Kidney (tissue), 14 donors: ENCODE data around the gene SULT1C2. TPM values are rescaled to one million over a fixed set of nuclear protein-coding genes. Genes with fewer than 3 reads are reported as not detected.

ENCODE experiments used
- DNase-seq, 5 donors: peaks; one replicate each; pipeline ENCODE4 v3.0.0-alpha.2; 2013 to 2020
- FAIRE-seq: peaks from 2 replicates; lab custom pipeline; 2012; peaks lifted over from hg19 to GRCh38; lab: Jason Lieb, UNC
- H3K27ac ChIP-seq, 2 donors: one replicate each; pipeline ENCODE4 v1.7.0; 2013; ENCODE audit warnings: low read depth in 2 of 2, low read length in 2 of 2, inconsistent platforms in 1 of 2
- H3K27me3 ChIP-seq: one replicate; pipeline ENCODE4 v1.7.1; 2013; ENCODE audit warnings: low read length, inconsistent platforms; ENCODE audit not compliant: control insufficient read depth, insufficient read depth
- H3K36me3 ChIP-seq, 3 donors: one replicate each; pipeline versions ENCODE4 v1.7.0 to v1.7.1; 2013; ENCODE audit warnings: low read length in 3 of 3, control low read depth in 1 of 3, inconsistent platforms in 1 of 3; ENCODE audit not compliant: insufficient read depth in 3 of 3, control insufficient read depth in 2 of 3
- H3K4me1 ChIP-seq, 3 donors: one replicate each; pipeline versions ENCODE4 v1.7.0 to v1.7.1; 2013; ENCODE audit warnings: low read length in 3 of 3, inconsistent platforms in 1 of 3, low read depth in 1 of 3; ENCODE audit not compliant: control insufficient read depth in 2 of 3, insufficient read depth in 2 of 3
- H3K4me3 ChIP-seq, 3 donors: one replicate each; pipeline versions ENCODE4 v1.7.0 to v1.8.1; 2013; ENCODE audit warnings: low read length in 3 of 3, control low read depth in 1 of 3, inconsistent platforms in 1 of 3
- H3K9ac ChIP-seq, 3 donors: one replicate each; pipeline versions ENCODE4 v1.7.0 to v1.7.1; 2013; ENCODE audit warnings: low read length in 3 of 3, control low read depth in 1 of 3, inconsistent platforms in 1 of 3
- H3K9me3 ChIP-seq, 3 donors: one replicate each; pipeline versions ENCODE4 v1.7.0 to v1.7.1; 2013; ENCODE audit warnings: low read length in 3 of 3, control low read depth in 1 of 3, inconsistent platforms in 1 of 3; ENCODE audit not compliant: control insufficient read depth in 2 of 3, insufficient read depth in 1 of 3
- CTCF ChIP-seq: IDR thresholded peaks from 3 replicates; pipeline ENCODE4 v1.5.1; 2012; ENCODE audit warnings: mild to moderate bottlenecking, moderate library complexity, borderline replicate concordance; ENCODE audit not compliant: insufficient read depth; ENCODE audit errors: extremely low read depth
- intact Hi-C: fragments of 100-400 bp; cut with DNase I; formaldehyde crosslinking; loops from one replicate; pipeline ENCODE4 v1.11.1; 2022
- polyA plus RNA-seq: library from polyadenylated mRNA; stranded (reverse); fragments of 350-450 nt; fragmentation: Illumina TruSeq; extraction: RNeasy Lipid Tissue Mini Kit (QIAGEN cat#74804); gene quantifications from one replicate; pipeline ENCODE4 v1.2.3, GENCODE V29; 2014; ENCODE audit warnings: low read depth, low replicate concordance; ENCODE audit not compliant: insufficient read depth
- total RNA-seq: library from RNA; stranded (reverse); fragmentation: NEBNext Ultra II Directional; extraction: Animal tissue kit (Norgen Biotek cat#: 25700); gene quantifications from one replicate; pipeline ENCODE4 v1.2.1, GENCODE V29; 2021
- donor health status: control.
- donor health status: control.
- donor health status: control.
- donor health status: control.
- donor health status: control.
- donor health status: DM: yes; HTN: yes; CAD: no.
- donor health status: Normal renal cell carcinoma (clear cell type).

The SULT1C2 gene
- total and polyA plus RNA-seq, 2 donors from 2014 or later, result 67.4 to 117 TPM

GRCh38 chr2:108345951-108346350 lies 57.3 kb downstream of the SULT1C2 start:
- Histone ChIP-seq H3K4me1 (no peaks in the 10 kb centered on the region), H3K36me3 (no peaks in the 10 kb centered on the region), H3K27ac (no peak overlapping the region), H3K9ac (no peak overlapping the region), H3K4me3 (no peak overlapping the region), H3K9me3 (no peaks in the 10 kb centered on the region), H3K27me3 (no peaks in the 10 kb centered on the region)
- DNase-seq (no peak), FAIRE-seq (no peak)
- intact Hi-C loops, result no loop called here
- TF ChIP-seq CTCF, result no peak

- H3K4me3 ChIP-seq, result no peak overlapping the region
- H3K4me1 ChIP-seq, result no peaks in the 10 kb centered on the region
- intact Hi-C loops, result no loop called here
- H3K36me3 ChIP-seq, result no peaks in the 10 kb centered on the region
- DNase-seq, result no peak
- H3K27me3 ChIP-seq, result no peaks in the 10 kb centered on the region
- H3K9me3 ChIP-seq, result no peaks in the 10 kb centered on the region
- TF ChIP-seq CTCF, result no peak
- no peak overlapping the region for H3K27ac ChIP-seq
- no peak for FAIRE-seq
- no peak overlapping the region for H3K9ac ChIP-seq
Observed at GRCh38 chr2:108346827-108347226, 58.1 kb downstream of the SULT1C2 start.

GRCh38 chr2:108347786-108348185 lies 59.1 kb downstream of the SULT1C2 start:
- H3K36me3 ChIP-seq, result no peaks in the 10 kb centered on the region
- no peak for FAIRE-seq
- H3K27ac ChIP-seq, result no peak overlapping the region
- TF ChIP-seq CTCF, result no peak
- no peaks in the 10 kb centered on the region for H3K9me3 ChIP-seq
- no peaks in the 10 kb centered on the region for H3K4me1 ChIP-seq
- intact Hi-C loops, result no loop called here
- DNase-seq, result no peak
- no peaks in the 10 kb centered on the region for H3K27me3 ChIP-seq
- no peak overlapping the region for H3K9ac ChIP-seq
- no peak overlapping the region for H3K4me3 ChIP-seq
